HepG2 (cell line): Measurements from ENCODE around the gene PHLDB1. TPM values are rescaled to one million over a fixed set of nuclear protein-coding genes. Genes with fewer than 3 reads are reported as not detected.
A peak's percentile ranks its signal among the peaks of the same experiment; 100 is the strongest.

Experiments used
- ARID4A ChIP-seq: sonication (generic); formaldehyde crosslinking; IDR thresholded peaks from 2 replicates; pipeline ENCODE4 v1.5.0; 2020; ENCODE audit warnings: mild to moderate bottlenecking, missing genetic modification reagents, borderline replicate concordance
- CREBL2 ChIP-seq: sonication (generic); formaldehyde crosslinking; IDR thresholded peaks from 2 replicates; pipeline ENCODE4 v1.8.1; 2023; ENCODE audit warnings: missing genetic modification reagents, mild to moderate bottlenecking, borderline replicate concordance
- HNRNPK ChIP-seq: fragments of 200-400 bp; formaldehyde crosslinking; IDR thresholded peaks from 2 replicates; pipeline ENCODE4 v1.6.1; 2018; ENCODE audit warnings: low read length, low read depth, moderate library complexity, mild to moderate bottlenecking; ENCODE audit not compliant: poor library complexity, severe bottlenecking
- PHF8 ChIP-seq: sonication (generic); formaldehyde crosslinking; IDR thresholded peaks from 2 replicates; pipeline ENCODE4 v1.5.0; 2020; ENCODE audit warnings: missing genetic modification reagents
- SMYD3 ChIP-seq: sonication (generic); formaldehyde crosslinking; IDR thresholded peaks from 2 replicates; pipeline ENCODE4 v1.8.1; 2023; ENCODE audit warnings: mild to moderate bottlenecking, missing genetic modification reagents
- ZBTB14 ChIP-seq: sonication (generic); formaldehyde crosslinking; IDR thresholded peaks from 2 replicates; pipeline ENCODE4 v1.4.0; 2020; ENCODE audit warnings: missing genetic modification reagents
- ZFY ChIP-seq: sonication (generic); formaldehyde crosslinking; IDR thresholded peaks from 2 replicates; pipeline ENCODE4 v1.4.0; 2020; ENCODE audit warnings: missing genetic modification reagents
- ZNF121 ChIP-seq: sonication (generic); formaldehyde crosslinking; IDR thresholded peaks from 2 replicates; pipeline ENCODE4 v1.5.0; 2020; ENCODE audit warnings: mild to moderate bottlenecking, missing genetic modification reagents
- ZNF180 ChIP-seq: sonication (generic); formaldehyde crosslinking; IDR thresholded peaks from 2 replicates; pipeline ENCODE4 v1.4.0; 2020; ENCODE audit warnings: low read depth, missing genetic modification reagents, borderline replicate concordance
- ZNF281 ChIP-seq: sonication (generic); formaldehyde crosslinking; IDR thresholded peaks from 2 replicates; pipeline ENCODE4 v1.4.0; 2020; ENCODE audit warnings: missing genetic modification reagents, borderline replicate concordance
- ZUFSP ChIP-seq: sonication (generic); formaldehyde crosslinking; IDR thresholded peaks from 2 replicates; pipeline ENCODE4 v1.9.0; 2021; ENCODE audit warnings: missing genetic modification reagents, mild to moderate bottlenecking, borderline replicate concordance
- ZXDC ChIP-seq: sonication (generic); formaldehyde crosslinking; IDR thresholded peaks from 2 replicates; pipeline ENCODE4 v1.5.0; 2020; ENCODE audit warnings: mild to moderate bottlenecking, missing genetic modification reagents
- polyA plus RNA-seq, 8 experiments: library from polyadenylated mRNA; depleted of rRNA in 3 of 8; stranded (reverse) in 7 of 8; unstranded in 1 of 8; fragments of >200 nt; fragmentation: Illumina TruSeq in 4 of 8; extraction: Trizol in 4 of 8; gene quantifications; 2 replicates each; pipeline versions ENCODE4 v1.2.1 to v1.2.3, GENCODE V29; 2011 to 2016; ENCODE audit warnings: low read depth in 4 of 8, missing spikeins in 1 of 8, mixed read lengths in 1 of 8; ENCODE audit not compliant: insufficient read depth in 1 of 8
- total RNA-seq, 5 experiments: library from RNA; depleted of rRNA; stranded (reverse); fragments of >200 nt; fragmentation: Illumina TruSeq; extraction: Trizol; gene quantifications; 2 replicates each; pipeline ENCODE4 v1.2.3, GENCODE V29; 2016; ENCODE audit warnings: low read depth in 1 of 5

PHLDB1 gene
- total and polyA plus RNA-seq, 2 of the 13 experiments (the other 11 are each of a cell fraction or from before 2014, with no cell fraction given) = 13.8 to 14.2 TPM

GRCh38 chr11:118621071-118621783 lies 13.8 kb downstream of the PHLDB1 start (continued):
- TF ChIP-seq ARID4A (CRISPR knock-in tag) (peak; percentile 27), SMYD3 (0 out of 2 replicates have a peak, but pooled peaks have one; percentile 33), ZUFSP (CRISPR knock-in tag) (no peak), ZNF281 (CRISPR knock-in tag) (peak; percentile 82), ZNF180 (CRISPR knock-in tag) (no peak), PHF8 (peak; percentile 37), CREBL2 (CRISPR knock-in tag) (no peak), ZFY (CRISPR knock-in tag) (peak; percentile 29), ZXDC (0 out of 2 replicates have a peak, but pooled peaks have one; percentile 30), ZBTB14 (CRISPR knock-in tag) (0 out of 2 replicates have a peak, but pooled peaks have one; percentile 24), ZNF121 (peak; percentile 92), HNRNPK (peak; percentile 93)
